T47D (cell line): Measurements from ENCODE around the gene PRKAR2A.

Experiments
- DNase-seq, 2 experiments: peaks; one replicate each; pipeline versions ENCODE4 v3.0.0 to v3.0.0-alpha.2; 2011 to 2012; ENCODE audit warnings: low read depth in 1 of 2, low spot score in 1 of 2
- JUND ChIP-seq: IDR thresholded peaks from 2 replicates; pipeline ENCODE4 v1.6.1; 2012; ENCODE audit warnings: low read depth
- in situ Hi-C: cut with HindIII; loops from 2 replicates; pipeline ENCODE4 v1.10.0; 2016; ENCODE audit warnings: low sequenced_read_pairs, low pct_unique_long_range_greater_than_20kb

The PRKAR2A gene

GRCh38 chr3:48696601-48697000, 151.1 kb downstream of the PRKAR2A start:
- no peak for TF ChIP-seq JUND
- in situ Hi-C loops = no loop called here
- no peak for DNase-seq
